GM19463 (cell line): ENCODE data around the gene ACADM.
A peak's percentile ranks its signal among the peaks of the same experiment; 100 is the strongest.
"Not testable (repeated sequence)": the region's sequence is repeated elsewhere in the genome, so short reads cannot be mapped to it uniquely, and the experiment has no call there.

Experiments used
- ATAC-seq: cut with Tn5 transposase; IDR thresholded peaks from one replicate; pipeline ENCODE4 v1.9.1; 2021; ENCODE audit warnings: mild to moderate bottlenecking, moderate library complexity; ENCODE audit not compliant: unreplicated experiment

The ACADM gene

DNA sequence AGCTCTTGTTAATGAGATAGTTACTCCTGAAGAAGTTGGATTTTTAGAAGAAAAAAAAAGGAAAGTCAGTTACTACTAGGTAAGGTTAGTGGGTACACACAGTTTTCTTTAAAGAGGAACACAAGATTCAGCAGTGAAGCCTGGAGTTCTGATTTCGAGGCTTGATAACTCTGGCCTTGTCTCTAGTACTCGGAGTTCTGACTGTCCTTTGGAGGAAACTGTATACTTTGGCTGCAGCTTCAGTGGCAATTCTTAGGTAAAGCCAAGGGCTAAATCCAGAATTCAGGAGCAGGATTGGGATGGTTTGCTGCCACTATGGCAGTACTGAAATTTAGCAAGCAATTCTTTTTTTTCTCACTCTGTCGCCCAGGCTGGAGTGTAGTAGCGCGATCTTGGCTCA lies 9.2 kb downstream of the ACADM start:
- ATAC-seq = no peak

DNA sequence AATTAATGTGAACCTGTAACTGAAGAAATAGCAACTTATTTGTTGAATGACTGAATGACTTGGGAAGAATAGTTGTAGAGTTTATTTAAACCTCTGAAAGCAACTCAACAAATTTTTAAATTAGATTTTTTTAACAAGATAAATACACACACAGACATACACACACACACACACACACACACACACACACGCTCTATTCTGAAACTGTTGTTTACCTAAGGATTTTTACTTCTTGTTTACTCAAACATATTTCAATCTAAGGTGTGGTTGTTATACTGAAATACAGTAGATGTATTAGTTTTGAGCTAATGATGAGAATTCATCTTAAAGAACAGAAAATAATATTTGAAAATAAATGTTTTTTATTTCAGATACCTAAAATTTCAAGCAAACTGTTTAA lies 11.5 kb downstream of the ACADM start:
- ATAC-seq = no peak

DNA sequence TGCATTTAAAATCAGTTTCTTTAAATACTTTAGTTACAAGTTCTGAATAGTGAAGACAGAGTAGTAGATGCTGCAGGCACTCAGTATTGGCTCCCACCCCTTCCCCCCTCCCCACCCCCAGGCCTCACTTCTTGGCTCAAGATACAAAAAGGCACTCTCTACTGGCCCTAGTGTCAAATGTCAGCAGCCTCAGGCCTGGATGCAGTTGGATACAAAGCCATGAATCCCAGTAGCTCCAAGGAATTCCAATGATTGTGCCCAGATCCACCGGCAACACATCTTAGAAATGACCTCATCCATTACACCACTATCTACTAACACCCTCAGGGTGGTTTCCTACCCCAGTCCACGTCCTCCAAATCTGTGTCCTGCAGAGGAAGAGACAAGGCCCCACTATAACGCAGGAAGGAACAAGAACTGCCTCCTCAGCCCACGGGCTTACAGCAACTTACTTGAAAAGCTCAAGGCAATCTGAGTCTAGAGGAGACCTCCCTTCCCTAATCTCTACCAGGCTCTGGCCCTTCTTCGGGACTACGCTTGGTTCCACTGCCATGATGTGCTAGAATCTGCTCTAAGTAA lies 17.6 kb downstream of the ACADM start:
- ATAC-seq = no peak

DNA sequence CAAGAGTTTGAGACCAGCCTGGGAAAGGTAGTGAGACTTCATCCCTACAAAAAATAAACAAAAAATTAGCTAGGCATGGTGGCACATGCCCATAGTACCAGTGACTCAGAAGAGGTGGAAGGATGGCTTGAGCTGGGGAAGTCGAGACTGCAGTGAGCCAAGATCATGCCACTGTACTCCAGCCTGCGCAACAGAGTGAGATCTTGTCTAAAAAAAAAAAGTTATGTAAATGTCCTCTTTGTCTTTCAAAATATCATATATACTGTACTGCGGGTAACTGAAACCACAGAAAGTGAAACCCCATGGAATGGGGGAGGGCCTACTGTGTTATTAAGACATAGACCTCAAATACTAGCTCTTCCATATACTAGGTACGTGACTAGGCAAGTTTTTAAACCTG lies 20.8 kb downstream of the ACADM start:
- ATAC-seq = peak; percentile 78

DNA sequence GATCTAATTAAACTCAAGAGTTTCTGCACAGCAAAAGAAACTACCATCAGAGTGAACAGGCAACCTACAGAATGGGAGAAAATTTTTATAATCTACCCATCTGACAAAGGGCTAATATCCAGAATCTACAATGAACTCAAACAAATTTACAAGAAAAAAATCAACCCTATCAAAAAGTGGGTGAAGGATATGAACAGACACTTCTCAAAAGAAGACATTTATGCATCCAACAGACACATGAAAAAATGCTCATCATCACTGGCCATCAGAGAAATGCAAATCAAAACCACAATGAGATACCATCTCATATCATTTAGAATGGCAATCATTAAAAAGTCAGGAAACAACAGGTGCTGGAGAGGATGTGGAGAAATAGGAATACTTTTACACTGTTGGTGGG lies 32.7 kb downstream of the ACADM start:
- ATAC-seq = not testable (repeated sequence)

DNA sequence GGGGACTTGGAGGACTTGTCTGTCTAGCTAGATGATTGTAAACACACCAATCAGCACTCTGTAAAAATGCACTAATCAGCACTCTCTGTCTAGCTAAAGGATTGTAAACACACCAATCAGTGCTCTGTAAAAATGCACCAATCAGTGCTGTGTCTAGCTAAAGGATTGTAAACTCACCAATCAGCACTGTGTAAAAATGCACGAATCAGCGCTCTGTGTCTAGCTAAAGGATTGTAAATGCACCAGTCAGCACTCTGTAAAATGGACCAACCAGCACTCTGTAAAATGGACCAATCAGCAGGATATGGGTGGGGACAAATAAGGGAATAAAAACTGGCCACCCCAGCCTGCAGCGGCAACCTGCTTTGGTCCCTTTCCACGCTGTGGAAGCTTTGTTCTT lies 34.0 kb downstream of the ACADM start:
- ATAC-seq = not testable (repeated sequence)

DNA sequence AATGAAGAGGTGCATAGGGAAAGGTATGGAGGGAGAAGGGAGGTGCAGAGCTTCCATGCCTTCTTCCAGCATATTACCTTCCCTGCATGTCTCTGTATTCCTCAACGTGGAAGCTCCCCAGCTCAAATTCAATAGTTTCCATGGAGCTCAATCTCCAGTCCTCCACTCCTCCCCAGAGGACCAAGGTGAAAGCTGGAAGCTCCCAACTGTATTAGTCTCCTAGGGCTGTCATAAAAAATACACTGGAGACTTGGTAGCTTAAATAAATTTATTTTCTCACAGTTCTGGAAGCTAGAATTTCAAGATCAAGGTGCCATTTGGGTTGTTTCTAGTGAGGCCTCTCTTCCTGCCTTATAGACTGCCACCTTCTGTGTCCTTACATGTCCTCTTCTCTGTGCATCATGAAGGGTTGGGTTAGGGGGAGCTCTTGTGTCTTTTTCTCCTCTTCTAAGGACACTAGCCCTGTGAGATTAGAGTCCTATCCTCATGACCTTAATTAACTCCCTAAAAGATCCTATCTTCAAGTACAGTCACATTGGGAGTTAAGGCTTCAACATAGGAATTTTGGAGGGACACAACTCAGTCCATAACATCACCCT lies 39.6 kb downstream of the ACADM start:
- no peak for ATAC-seq

DNA sequence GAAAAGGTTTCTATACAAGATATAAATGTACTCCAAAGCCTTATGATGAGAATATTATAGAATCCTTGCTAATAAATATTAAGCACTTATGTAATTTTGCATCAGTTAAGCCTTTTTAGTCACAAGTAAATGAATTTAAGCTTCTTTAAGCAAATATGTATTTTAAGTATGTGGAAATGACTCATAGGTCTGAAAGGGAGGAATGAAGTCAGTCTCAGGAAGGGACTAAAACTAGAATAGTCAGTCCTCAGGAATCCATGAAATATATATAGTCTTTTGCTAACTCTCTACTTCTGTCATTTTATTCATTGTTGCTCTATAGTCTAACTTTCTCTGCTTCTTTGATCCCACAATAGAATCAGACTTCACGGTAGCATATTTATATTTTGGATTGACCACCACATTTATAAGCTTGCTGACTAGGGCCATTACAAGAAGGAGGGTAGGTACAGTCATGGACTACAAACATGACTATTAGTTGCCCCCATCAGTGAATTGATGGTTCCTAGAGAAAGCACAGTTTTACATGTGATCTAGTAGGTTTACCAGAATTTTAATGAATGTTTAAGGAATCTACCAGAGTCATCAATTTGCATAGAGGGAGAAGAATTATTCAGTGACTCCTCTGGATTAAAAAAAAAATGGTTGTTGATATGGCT lies 41.3 kb downstream of the ACADM start:
- no peak for ATAC-seq

DNA sequence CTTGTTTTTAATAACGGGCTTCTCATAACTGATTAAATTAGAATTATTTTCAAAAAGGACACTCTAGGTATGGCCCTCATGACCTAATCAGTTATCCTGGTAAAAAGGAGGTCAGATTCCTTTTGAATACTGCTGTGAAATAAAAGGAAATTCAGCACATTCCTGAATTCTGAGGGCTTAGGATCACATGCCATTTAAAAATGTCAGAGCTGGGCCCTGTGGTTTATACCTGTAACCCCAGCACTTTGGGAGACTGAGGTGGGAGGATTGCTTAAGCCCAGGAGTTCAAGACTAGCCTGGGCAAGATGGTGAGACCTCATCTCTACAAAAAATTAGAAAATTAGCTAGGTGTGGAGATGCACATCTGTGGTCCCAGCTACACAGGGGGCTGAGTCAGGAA lies 43.5 kb downstream of the ACADM start:
- no peak for ATAC-seq

DNA sequence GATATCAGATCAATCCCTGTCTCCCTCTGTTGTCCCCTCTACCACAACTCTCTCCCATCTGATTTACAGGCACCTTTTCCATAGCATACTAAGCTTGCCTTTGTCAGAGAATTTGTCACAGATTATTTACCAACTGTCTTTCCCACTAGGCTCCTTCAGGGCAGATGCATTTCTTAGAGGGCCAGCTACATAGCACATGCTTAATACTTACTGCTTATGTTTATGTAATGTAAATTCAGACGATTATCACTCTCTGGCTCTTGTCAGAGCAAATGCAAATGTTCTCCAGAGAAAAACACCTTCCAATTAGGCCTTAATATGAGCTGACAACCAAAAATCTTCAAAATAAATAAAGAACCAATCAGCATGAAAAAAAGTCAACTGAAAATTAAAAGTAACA lies 46.3 kb downstream of the ACADM start:
- no peak for ATAC-seq

DNA sequence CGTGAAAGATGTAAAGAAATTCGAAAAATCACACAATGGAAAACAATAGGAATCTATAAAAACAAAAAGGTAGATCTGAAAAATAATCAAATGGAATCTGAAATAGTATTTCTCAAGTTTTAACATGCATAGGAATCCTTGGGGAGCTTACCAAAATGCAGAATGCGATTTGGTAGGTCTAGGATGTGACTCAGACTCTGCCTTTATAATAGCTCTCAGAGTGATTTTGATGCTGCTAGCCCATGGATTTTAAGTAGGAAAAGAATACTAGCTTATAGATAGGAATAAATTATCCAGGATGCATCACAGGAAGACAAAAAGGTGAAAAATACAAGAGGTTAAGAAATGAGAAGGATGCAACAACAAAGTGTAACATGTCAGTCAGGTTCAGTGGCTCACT lies 47.5 kb downstream of the ACADM start:
- ATAC-seq = no peak

DNA sequence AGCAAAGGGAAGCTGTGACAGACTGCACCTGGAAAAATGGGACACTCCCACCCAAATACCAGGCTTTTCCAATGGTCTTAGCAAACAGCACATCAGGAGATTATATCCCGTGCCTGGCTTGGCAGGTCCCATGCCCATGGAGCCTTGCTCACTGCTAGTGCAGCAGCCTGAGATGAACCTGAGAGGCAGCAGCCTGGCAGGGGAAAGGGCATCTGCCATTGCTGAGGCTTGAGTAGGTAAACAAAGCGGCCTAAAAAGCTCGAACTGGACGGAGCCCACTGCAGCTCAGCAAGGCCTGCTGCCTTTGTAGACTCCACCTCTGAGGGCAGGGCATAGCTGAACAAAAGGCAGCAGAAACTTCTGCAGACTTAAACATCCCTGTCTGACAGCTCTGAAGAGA lies 53.3 kb downstream of the ACADM start:
- not testable (repeated sequence) for ATAC-seq

DNA sequence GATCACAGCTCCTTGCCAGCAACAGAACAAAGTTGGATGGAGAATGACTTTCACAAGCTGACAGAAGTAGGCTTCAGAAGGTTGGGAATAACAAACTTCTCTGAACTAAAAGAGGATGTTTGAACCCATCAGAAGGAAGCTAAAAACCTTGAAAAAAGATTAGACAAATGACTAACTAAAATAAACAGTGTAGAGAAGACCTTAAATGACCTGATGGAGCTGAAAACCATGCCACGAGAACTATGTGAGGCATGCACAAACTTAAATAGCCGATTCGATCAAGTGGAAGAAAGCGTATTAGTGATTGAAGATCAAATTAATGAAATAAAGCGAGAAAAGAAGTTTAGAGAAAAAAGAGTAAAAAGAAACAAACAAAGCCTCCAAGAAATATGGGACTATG lies 54.2 kb downstream of the ACADM start:
- ATAC-seq = not testable (repeated sequence)

DNA sequence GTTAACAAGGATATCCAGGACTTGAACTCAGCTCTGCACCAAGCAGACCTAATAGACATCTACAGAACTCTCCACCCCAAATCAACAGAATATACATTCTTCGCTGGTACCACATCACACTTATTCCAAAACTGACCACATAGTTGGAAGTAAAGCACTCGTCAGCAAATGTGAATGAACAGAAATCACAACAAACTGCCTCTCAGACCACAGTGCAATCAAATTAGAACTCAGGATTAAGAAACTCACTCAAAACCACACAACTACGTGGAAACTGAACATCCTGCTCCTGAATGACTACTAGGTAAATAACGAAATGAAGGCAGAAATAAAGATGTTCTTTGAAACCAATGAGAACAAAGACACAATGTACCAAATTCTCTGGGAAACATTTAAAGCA lies 55.7 kb downstream of the ACADM start:
- not testable (repeated sequence) for ATAC-seq

DNA sequence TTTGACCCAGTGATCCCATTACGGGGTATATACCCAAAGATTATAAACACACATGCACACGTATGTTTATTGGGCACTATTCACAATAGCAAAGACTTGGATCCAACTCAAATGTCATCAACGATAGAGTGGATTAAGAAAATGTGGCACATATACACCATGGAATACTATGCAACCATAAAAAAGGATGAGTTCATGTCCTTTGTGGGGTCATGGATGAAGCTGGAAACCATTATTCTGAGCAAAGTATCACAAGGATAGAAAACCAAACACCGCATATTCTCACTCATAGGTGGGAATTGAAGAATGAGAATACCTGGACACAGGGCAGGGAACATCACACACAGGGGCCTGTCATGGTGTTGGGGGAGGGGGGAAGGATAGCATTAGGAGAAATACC lies 59.4 kb downstream of the ACADM start:
- ATAC-seq = not testable (repeated sequence)

DNA sequence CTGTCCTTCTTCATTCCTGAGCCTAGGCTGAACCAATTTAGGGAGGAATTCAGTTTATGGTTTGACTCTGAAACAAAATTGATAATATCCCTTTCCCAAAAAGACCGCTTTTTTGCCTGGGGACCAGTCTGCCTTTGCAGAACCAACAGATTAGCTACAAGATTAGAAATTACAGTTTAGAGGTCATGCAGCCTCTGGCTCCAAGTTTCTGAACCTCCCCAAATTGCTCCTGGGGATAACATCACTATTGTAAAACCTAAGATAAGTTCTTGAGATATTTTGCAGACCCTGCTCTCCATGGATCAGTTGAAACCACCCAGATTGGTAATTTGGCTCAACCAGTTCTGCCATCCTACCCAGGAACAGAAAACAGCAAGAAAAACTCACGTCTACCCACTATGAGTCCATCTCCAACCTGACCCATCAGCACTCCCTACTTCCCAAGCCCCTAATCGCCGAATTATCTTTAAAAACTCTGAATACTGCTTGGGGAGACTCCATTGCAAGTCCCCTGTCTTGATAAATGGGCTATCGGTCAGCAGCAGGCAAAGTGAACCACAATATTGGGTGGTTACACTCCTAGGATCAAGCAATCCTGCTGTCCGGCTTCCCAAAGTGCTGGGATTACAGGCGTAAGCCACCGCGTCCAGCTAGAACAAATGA lies 60.9 kb downstream of the ACADM start:
- peak; percentile 19 for ATAC-seq

DNA sequence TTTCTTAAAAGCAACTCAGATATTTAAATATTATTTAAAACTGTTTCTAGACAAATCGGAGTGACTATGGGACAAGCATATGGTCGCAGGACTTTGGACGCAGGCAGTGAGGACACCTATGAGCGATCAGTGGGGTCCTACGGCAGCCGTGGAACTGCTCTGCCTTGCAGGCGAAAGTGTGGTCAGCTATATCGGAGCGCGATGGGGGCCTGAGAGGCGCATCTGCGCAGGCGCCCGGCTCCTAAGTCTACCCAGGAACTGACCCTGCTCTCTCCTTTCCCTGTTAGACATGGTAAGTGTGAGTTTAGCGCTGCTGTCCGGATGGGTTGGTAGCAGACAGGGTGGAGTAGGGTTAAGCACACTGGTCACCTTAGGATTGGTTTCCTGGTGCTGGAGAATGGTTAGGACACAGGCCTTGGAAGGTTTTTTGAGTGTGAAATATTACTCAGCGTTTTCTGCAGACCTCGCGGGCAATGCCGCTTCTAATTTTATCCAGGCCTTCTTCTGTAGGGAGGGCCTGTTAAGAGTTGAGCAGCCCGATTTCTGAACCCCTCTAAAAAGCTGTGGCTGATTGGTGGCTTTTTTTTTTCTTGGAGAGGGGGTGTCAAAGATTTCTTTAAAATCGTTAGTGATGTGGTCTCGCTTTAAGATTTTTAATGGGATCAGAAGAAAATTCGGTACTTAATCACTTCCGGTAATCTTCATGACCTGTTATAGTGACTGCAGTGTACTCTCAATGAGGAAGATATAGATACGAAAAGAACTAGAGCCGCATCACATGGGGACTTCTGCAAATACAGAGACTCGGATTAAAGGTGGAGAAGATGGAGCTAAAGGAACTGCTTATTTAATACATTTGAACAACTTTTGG lies 61.7 kb downstream of the ACADM start, which contains the start of gene RABGGTB:
TSS of gene RABGGTB (plus strand) at position 274 of the 871 bp plus-strand sequence. CDS start at position 290, 16 bp downstream.
- ATAC-seq = peak; percentile 64

DNA sequence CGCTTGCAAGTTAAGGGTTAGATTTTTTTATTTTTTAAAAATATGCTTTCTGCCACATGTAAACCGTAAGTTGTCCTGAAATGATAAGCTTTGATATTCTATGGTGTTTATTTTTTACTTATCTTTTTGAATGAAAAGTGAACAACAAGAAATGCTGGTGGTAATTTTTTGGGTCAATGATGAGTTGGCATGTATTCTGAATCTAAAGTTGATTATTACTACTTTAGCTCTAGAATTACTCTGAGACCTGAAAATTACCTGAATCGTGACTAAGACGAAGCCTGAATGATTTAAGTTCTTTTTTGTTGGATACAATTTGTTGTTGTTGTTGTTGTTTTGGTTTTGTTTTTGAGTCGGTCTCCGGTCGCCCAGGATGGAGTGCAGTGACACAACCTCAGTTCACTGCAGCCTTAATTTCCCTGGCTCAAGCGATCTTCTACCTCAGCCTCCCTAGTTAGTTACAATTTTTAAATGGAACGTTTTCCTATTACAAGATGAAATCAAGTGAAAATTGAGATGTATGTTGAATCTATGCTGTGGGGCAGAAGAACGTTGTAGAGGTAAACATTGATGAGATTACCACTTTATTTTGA lies 62.5 kb downstream of the ACADM start:
- no peak for ATAC-seq

DNA sequence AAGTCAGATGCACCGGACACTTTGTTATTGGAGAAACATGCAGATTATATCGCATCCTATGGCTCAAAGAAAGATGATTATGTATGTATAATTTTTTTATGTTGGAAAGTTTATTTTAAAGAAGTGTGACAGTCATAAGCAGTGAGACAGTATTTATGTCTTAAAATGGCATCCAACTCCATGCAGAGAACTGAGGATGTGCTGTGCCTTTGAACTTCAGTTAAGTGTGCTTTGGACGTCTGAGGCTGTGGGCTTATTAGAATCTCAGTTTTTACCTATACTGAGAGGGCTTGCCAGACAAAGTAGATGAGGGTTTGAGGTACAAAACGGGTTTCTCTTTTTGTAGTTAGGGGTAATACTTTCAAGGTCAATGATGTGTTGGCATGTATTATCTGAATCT lies 63.0 kb downstream of the ACADM start:
- no peak for ATAC-seq

DNA sequence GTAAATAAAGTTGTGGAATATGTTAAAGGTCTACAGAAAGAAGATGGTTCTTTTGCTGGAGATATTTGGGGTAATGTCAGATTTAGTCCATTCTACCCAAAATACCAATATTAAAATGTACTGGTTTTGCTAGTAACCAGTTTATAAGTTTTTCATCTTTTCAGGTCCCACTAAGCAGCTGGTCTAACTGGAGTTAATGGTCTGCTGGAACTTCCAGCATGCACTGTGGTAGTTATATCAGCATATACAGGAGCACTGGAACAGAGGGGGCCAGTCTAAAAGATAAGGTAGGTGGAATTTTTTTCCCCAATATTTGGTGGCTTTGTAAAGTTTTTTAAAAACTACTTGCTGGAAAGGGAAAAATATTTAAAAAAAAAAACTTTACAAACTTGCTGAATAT lies 65.5 kb downstream of the ACADM start:
- no peak for ATAC-seq

DNA sequence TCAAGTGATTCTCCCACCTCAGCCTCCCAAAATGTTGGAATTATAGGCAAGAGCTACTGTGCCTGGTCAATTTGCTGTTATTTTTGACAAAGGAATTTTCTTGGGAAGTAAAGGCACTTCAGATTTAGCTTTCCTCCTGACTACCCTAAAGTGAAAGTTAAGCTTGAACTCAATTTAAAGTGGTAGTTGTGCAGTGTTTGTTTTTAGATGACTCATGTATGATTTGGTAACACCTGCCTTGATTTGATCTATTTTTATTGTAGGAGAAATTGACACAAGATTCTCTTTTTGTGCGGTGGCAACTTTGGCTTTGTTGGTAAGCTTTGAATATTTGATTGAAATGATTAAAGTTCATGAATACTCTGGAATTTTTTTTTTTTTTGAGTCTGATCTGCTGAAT lies 66.5 kb downstream of the ACADM start:
- no peak for ATAC-seq
